Osteoblast (primary cell): Measurements from ENCODE around the gene TMEM126B. TPM values are rescaled to one million over a fixed set of nuclear protein-coding genes. Genes with fewer than 3 reads are reported as not detected.
A peak's percentile ranks its signal among the peaks of the same experiment; 100 is the strongest.

Experiments used
- DNase-seq: peaks from one replicate; pipeline ENCODE4 v3.0.0; 2011; ENCODE audit warnings: low spot score, mixed read lengths; ENCODE audit not compliant: insufficient read length; ENCODE audit errors: missing footprints
- H2AFZ ChIP-seq: 2 replicates; pipeline ENCODE4 v1.6.0; 2011; ENCODE audit warnings: mild to moderate bottlenecking, low read length
- H3K27ac ChIP-seq: 2 replicates; pipeline ENCODE4 v1.5.1; 2011; ENCODE audit warnings: mild to moderate bottlenecking, low read depth, low read length, moderate library complexity
- H3K27me3 ChIP-seq: 2 replicates; pipeline ENCODE4 v1.6.0; 2012; ENCODE audit warnings: mild to moderate bottlenecking, control low read depth, inconsistent platforms, low read length, moderate library complexity; ENCODE audit not compliant: insufficient read depth
- H3K36me3 ChIP-seq: 2 replicates; pipeline ENCODE4 v1.5.1; 2011; ENCODE audit warnings: mild to moderate bottlenecking, low read length, control low read depth, moderate library complexity; ENCODE audit not compliant: insufficient read depth
- H3K4me1 ChIP-seq: 2 replicates; pipeline ENCODE4 v1.5.1; 2011; ENCODE audit warnings: mild to moderate bottlenecking, low read length, control low read depth, moderate library complexity; ENCODE audit not compliant: insufficient read depth
- H3K4me2 ChIP-seq: 2 replicates; pipeline ENCODE4 v1.6.0; 2011; ENCODE audit warnings: mild to moderate bottlenecking, low read length; ENCODE audit not compliant: insufficient read depth
- H3K4me3 ChIP-seq: fragments of 200-600 bp; sonication (generic); 3 replicates; pipeline ENCODE4 v1.5.1; 2012; ENCODE audit warnings: mild to moderate bottlenecking, low read length, inconsistent platforms; ENCODE audit not compliant: insufficient read depth
- H3K79me2 ChIP-seq: 2 replicates; pipeline ENCODE4 v1.6.0; 2012; ENCODE audit warnings: mild to moderate bottlenecking, low read length, control low read depth, inconsistent platforms; ENCODE audit not compliant: insufficient read depth
- H3K9me3 ChIP-seq: 2 replicates; pipeline ENCODE4 v1.5.1; 2011; ENCODE audit warnings: low read depth, low read length, control low read depth
- H4K20me1 ChIP-seq: 2 replicates; pipeline ENCODE4 v1.6.0; 2012; ENCODE audit warnings: mild to moderate bottlenecking, low read length, control low read depth; ENCODE audit not compliant: insufficient read depth
- total RNA-seq: library from RNA; depleted of rRNA; stranded (reverse); fragments of >200 nt; gene quantifications from 2 replicates; pipeline ENCODE4 v1.2.3, GENCODE V29; 2012
- TF ChIP-seq, protein P1 (sequence below): IDR thresholded peaks from 2 replicates; pipeline ENCODE4 v1.5.1; 2011; ENCODE audit warnings: mild to moderate bottlenecking, low read depth, low read length, moderate library complexity; ENCODE audit errors: extremely low read depth

Gene TMEM126B
- total RNA-seq, 1 donor: 64.4 TPM

- H2AFZ ChIP-seq: peak overlapping the region; percentile 30
Measured at GRCh38 chr11:85663753-85664614, 35.6 kb downstream of the TMEM126B start.

DNA sequence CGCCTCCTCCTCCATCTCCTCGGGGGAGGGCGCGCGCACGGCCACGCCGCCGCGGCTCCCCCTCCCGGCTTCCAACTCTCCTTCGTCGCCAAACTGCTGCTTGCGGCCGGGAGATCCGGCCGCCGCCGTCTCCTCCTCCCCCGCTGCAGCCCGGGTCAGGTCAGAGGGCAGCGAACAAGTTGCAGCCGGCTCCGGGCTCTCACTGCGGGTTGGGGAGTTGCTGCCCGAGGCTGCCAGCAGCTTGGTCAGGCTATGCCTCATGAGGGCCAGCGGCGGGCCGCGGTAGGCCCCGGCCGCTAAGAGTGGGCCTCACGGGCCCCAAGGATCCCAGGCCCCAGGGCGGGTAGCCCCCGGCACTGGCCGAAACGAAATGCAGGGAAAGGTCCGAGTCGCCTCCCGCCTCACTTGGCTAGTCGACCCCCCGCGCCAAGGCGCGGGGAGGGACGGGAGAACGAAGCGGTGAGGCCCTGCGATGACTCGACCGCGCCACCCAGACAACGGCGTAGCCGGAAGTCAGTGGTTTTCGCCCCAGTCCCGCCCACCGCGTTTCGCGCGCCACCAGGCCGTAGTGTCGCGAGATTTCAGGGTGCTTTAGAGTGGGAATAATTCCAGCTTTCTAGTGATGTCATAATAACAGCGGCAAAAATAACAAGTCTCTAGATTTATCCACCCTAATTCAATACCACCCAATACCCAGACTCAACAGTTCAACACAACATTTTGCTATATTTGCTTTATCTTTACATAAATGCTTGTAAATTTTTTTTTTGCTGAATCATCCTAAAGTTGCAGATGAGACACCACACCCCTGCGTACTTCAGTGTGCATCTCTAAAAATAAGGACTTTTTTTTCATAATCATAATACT is 36.5 kb downstream of the TMEM126B start, which contains the start of gene CREBZF:
Gene CREBZF (minus strand): TSS at position 515 of the 867 bp plus-strand sequence. CDS start 254 bp downstream, at position 261.
- peaks cover 16% of the 10 kb centered on the region for H3K4me1 ChIP-seq
- H3K4me2 ChIP-seq: peak within 1 kb of the TSS; percentile 90
- no peaks in the 10 kb centered on the region for H3K9me3 ChIP-seq
- peak within 1 kb of the TSS; percentile 91 for H3K4me3 ChIP-seq
- H3K79me2 ChIP-seq: peaks cover 45% of the 10 kb centered on the region
- peaks cover 35% of the 10 kb centered on the region for H4K20me1 ChIP-seq
- H3K27me3 ChIP-seq: no peaks in the 10 kb centered on the region
- H3K27ac ChIP-seq: peak within 1 kb of the TSS; percentile 97
- peak within 1 kb of the TSS; percentile 84 for H2AFZ ChIP-seq
- H3K36me3 ChIP-seq: peaks cover 8% of the 10 kb centered on the region
- TF ChIP-seq, protein P1, sequence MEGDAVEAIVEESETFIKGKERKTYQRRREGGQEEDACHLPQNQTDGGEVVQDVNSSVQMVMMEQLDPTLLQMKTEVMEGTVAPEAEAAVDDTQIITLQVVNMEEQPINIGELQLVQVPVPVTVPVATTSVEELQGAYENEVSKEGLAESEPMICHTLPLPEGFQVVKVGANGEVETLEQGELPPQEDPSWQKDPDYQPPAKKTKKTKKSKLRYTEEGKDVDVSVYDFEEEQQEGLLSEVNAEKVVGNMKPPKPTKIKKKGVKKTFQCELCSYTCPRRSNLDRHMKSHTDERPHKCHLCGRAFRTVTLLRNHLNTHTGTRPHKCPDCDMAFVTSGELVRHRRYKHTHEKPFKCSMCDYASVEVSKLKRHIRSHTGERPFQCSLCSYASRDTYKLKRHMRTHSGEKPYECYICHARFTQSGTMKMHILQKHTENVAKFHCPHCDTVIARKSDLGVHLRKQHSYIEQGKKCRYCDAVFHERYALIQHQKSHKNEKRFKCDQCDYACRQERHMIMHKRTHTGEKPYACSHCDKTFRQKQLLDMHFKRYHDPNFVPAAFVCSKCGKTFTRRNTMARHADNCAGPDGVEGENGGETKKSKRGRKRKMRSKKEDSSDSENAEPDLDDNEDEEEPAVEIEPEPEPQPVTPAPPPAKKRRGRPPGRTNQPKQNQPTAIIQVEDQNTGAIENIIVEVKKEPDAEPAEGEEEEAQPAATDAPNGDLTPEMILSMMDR: no peak
- DNase-seq: peak; percentile 95

More at GRCh38 chr11:85663753-85664614, 35.6 kb downstream of the TMEM126B start:
- Histone ChIP-seq H3K4me3 (peak overlapping the region; percentile 91), H3K27ac (peak overlapping the region; percentile 97), H4K20me1 (peaks cover 43% of the 10 kb centered on the region), H3K9me3 (no peaks in the 10 kb centered on the region), H3K4me1 (peaks cover 23% of the 10 kb centered on the region), H3K27me3 (no peaks in the 10 kb centered on the region), H3K79me2 (peaks cover 54% of the 10 kb centered on the region), H3K4me2 (peak overlapping the region; percentile 90), H3K36me3 (peaks cover 10% of the 10 kb centered on the region)
- DNase-seq: peak; percentile 76
- TF ChIP-seq, protein P1: peak; percentile 28

GRCh38 chr11:85665733-85666132 is 37.3 kb downstream of the TMEM126B start:
- TF ChIP-seq, protein P1: no peak
- Histone ChIP-seq H3K4me1 (peaks cover 11% of the 10 kb centered on the region), H3K27me3 (no peaks in the 10 kb centered on the region), H3K79me2 (peaks cover 36% of the 10 kb centered on the region), H4K20me1 (peaks cover 30% of the 10 kb centered on the region), H3K9me3 (no peaks in the 10 kb centered on the region), H3K4me2 (peak overlapping the region; percentile 90), H2AFZ (peak overlapping the region; percentile 84), H3K27ac (no peak overlapping the region), H3K4me3 (no peak overlapping the region), H3K36me3 (peaks cover under 1% of the 10 kb centered on the region)
- DNase-seq: no peak
